GM20000 (cell line): Measurements from ENCODE around the gene NSFL1C.

Source experiments
- DNase-seq: peaks from one replicate; pipeline ENCODE4 v3.0.0; 2012; ENCODE audit warnings: low spot score
- CTCF ChIP-seq: IDR thresholded peaks from 2 replicates; pipeline ENCODE4 v1.5.1; 2012; ENCODE audit warnings: mild to moderate bottlenecking, control low read depth; ENCODE audit errors: extremely low read depth, missing control alignments

The NSFL1C gene

GRCh38 chr20:1467082-1467354, 369 bp upstream of the NSFL1C start:
- no peak for TF ChIP-seq CTCF
- DNase-seq, result no peak

GRCh38 chr20:1465470-1466210, 1.0 kb downstream of the NSFL1C start:
- no peak for DNase-seq
- no peak for TF ChIP-seq CTCF

GRCh38 chr20:1463971-1464570, 2.6 kb downstream of the NSFL1C start:
- TF ChIP-seq CTCF, result no peak
- DNase-seq, result no peak

GRCh38 chr20:1462834-1463233, 3.8 kb downstream of the NSFL1C start:
- no peak for TF ChIP-seq CTCF

GRCh38 chr20:1462001-1462400, 4.6 kb downstream of the NSFL1C start:
- TF ChIP-seq CTCF, result no peak
- no peak for DNase-seq

More at GRCh38 chr20:1462834-1463233, 3.8 kb downstream of the NSFL1C start:
- DNase-seq, result no peak

GRCh38 chr20:1460275-1460674, 6.4 kb downstream of the NSFL1C start:
- no peak for DNase-seq
- no peak for TF ChIP-seq CTCF

- no peak for DNase-seq
- no peak for TF ChIP-seq CTCF
Observed at GRCh38 chr20:1457992-1458391, 8.7 kb downstream of the NSFL1C start.
